IMR-90 (cell line): ENCODE measurements around the gene EFHD2. TPM values are rescaled to one million over a fixed set of nuclear protein-coding genes. Genes with fewer than 3 reads are reported as not detected.

Experiments used
- ATAC-seq: fragments of 200-7000 bp; cut with Tn5 transposase; 2 replicates; pipeline ENCODE4 v1.9.1; 2020; ENCODE audit warnings: low read depth, mild to moderate bottlenecking, moderate library complexity
- BruUV-seq: library from RNA; stranded (reverse); fragments of 400-500 nt; replicated peaks from 2 replicates; lab custom pipeline; 2021; lab: Mats Ljungman, UMichigan
- CTCF ChIA-PET: fragments of 300-600 bp; formaldehyde crosslinking; extraction: SDS; loops from one replicate; lab custom pipeline; 2021; ENCODE audit warnings: antibody characterized with exemption; lab: Yijun Ruan, JAX
- POLR2A ChIA-PET: fragments of 300-600 bp; sonication (Branson Sonifier 250); formaldehyde crosslinking; loops from one replicate; lab custom pipeline; 2022; ENCODE audit warnings: antibody characterized with exemption; ENCODE audit not compliant: unreplicated experiment; lab: Charles Lee
- DNase-seq: peaks from one replicate; pipeline ENCODE4 v3.0.0; 2013
- H2AFZ ChIP-seq: replicated peaks from 2 replicates; pipeline ENCODE3; 2013; ENCODE audit warnings: low read length, mild to moderate bottlenecking; ENCODE audit not compliant: poor library complexity
- H2AK5ac ChIP-seq: 2 replicates; pipeline ENCODE4 v1.6.1; 2013; ENCODE audit warnings: low read depth, low read length, inconsistent platforms
- H2AK9ac ChIP-seq: replicated peaks from 2 replicates; pipeline ENCODE3; 2013; ENCODE audit warnings: mild to moderate bottlenecking, low read depth, low read length, moderate library complexity; ENCODE audit not compliant: poor library complexity
- H2BK120ac ChIP-seq: 2 replicates; pipeline ENCODE4 v1.6.1; 2013; ENCODE audit warnings: low read depth, low read length, inconsistent platforms
- H2BK15ac ChIP-seq: 3 replicates; pipeline ENCODE4 v1.6.1; 2013; ENCODE audit warnings: low read depth, low read length, inconsistent platforms
- H2BK20ac ChIP-seq: 2 replicates; pipeline ENCODE4 v1.6.1; 2013; ENCODE audit warnings: low read depth, mild to moderate bottlenecking, inconsistent platforms, low read length, moderate library complexity
- H2BK5ac ChIP-seq: 2 replicates; pipeline ENCODE4 v1.6.1; 2013; ENCODE audit warnings: mild to moderate bottlenecking, low read depth, low read length, inconsistent platforms; ENCODE audit not compliant: poor library complexity, severe bottlenecking
- H3K14ac ChIP-seq: replicated peaks from 2 replicates; pipeline ENCODE4 v1.6.1; 2013; ENCODE audit warnings: low read depth, low read length, inconsistent platforms
- H3K18ac ChIP-seq: 2 replicates; pipeline ENCODE4 v1.6.1; 2013; ENCODE audit warnings: low read depth, low read length, control low read depth
- H3K23ac ChIP-seq: 2 replicates; pipeline ENCODE4 v1.6.1; 2013; ENCODE audit warnings: low read depth, low read length, inconsistent platforms
- H3K27ac ChIP-seq: 2 replicates; pipeline ENCODE4 v1.5.1; 2013; ENCODE audit warnings: mild to moderate bottlenecking, control low read depth, low read length; ENCODE audit not compliant: insufficient read depth
- H3K27me3 ChIP-seq: 2 replicates; pipeline ENCODE4 v1.6.1; 2013; ENCODE audit warnings: low read length; ENCODE audit not compliant: control insufficient read depth, insufficient read depth
- H3K36me3 ChIP-seq: 2 replicates; pipeline ENCODE4 v1.6.1; 2013; ENCODE audit warnings: low read length, mixed read lengths; ENCODE audit not compliant: control insufficient read depth, insufficient read depth
- H3K4ac ChIP-seq: 2 replicates; pipeline ENCODE4 v1.6.1; 2013; ENCODE audit warnings: low read depth, low read length, inconsistent platforms
- H3K4me1 ChIP-seq: 2 replicates; pipeline ENCODE4 v1.6.1; 2013; ENCODE audit warnings: low read length, mixed read lengths; ENCODE audit not compliant: control insufficient read depth, insufficient read depth
- H3K4me2 ChIP-seq: 2 replicates; pipeline ENCODE4 v1.6.1; 2013; ENCODE audit warnings: low read depth, mild to moderate bottlenecking, control low read depth, low read length, moderate library complexity
- H3K4me3 ChIP-seq: 2 replicates; pipeline ENCODE4 v1.5.1; 2013; ENCODE audit warnings: low read depth, mild to moderate bottlenecking, control low read depth, low read length, moderate library complexity; ENCODE audit not compliant: insufficient read depth
- H3K56ac ChIP-seq: 2 replicates; pipeline ENCODE4 v1.6.1; 2013; ENCODE audit warnings: low read length, inconsistent platforms; ENCODE audit not compliant: insufficient read depth; ENCODE audit errors: extremely low read depth
- H3K79me1 ChIP-seq, 2 experiments: 2 replicates each; pipeline ENCODE4 v1.6.1; 2013; ENCODE audit warnings: low read length in 2 of 2, inconsistent platforms in 1 of 2, low read depth in 1 of 2
- H3K9ac ChIP-seq: 2 replicates; pipeline ENCODE4 v1.6.1; 2013; ENCODE audit warnings: low read depth, low read length, control low read depth
- H3K9me1 ChIP-seq: 2 replicates; pipeline ENCODE4 v1.6.1; 2013; ENCODE audit warnings: low read length, inconsistent platforms; ENCODE audit not compliant: insufficient read depth
- H3K9me3 ChIP-seq: 2 replicates; pipeline ENCODE4 v1.6.1; 2013; ENCODE audit warnings: low read length; ENCODE audit not compliant: control insufficient read depth, insufficient read depth
- H4K20me1 ChIP-seq: 2 replicates; pipeline ENCODE4 v1.6.1; 2013; ENCODE audit warnings: low read length, inconsistent platforms; ENCODE audit not compliant: insufficient read depth
- H4K5ac ChIP-seq: 2 replicates; pipeline ENCODE4 v1.6.1; 2013; ENCODE audit warnings: mild to moderate bottlenecking, low read depth, low read length, control low read depth
- H4K8ac ChIP-seq, 2 experiments: 2 replicates each; pipeline ENCODE4 v1.6.1; 2013; ENCODE audit warnings: low read depth in 2 of 2, low read length in 2 of 2, control low read depth in 1 of 2, inconsistent platforms in 1 of 2
- H4K91ac ChIP-seq: 2 replicates; pipeline ENCODE4 v1.6.1; 2013; ENCODE audit warnings: low read depth, low read length, inconsistent platforms; ENCODE audit not compliant: insufficient read depth
- BHLHE40 ChIP-seq: fragments of 150-350 bp; IDR thresholded peaks from 2 replicates; pipeline ENCODE4 v1.6.1; 2016; ENCODE audit warnings: mild to moderate bottlenecking, low read depth, low read length
- CEBPB ChIP-seq: IDR thresholded peaks from 2 replicates; pipeline ENCODE4 v1.6.1; 2012; ENCODE audit warnings: low read depth, low read length, improper control_type of control experiment
- CHD1 ChIP-seq: IDR thresholded peaks from 2 replicates; pipeline ENCODE4 v1.6.1; 2012; ENCODE audit warnings: low read depth, low read length, improper control_type of control experiment
- CTCF ChIP-seq: conservative IDR thresholded peaks from 2 replicates; pipeline ENCODE4 v1.5.1; 2012; ENCODE audit warnings: mild to moderate bottlenecking, low read depth, low read length, improper control_type of control experiment
- ELK1 ChIP-seq: fragments of 150-350 bp; IDR thresholded peaks from 2 replicates; pipeline ENCODE4 v1.6.1; 2016; ENCODE audit warnings: low read depth, mild to moderate bottlenecking, low read length, moderate library complexity, borderline replicate concordance
- FOS ChIP-seq: fragments of 150-350 bp; IDR thresholded peaks from 2 replicates; pipeline ENCODE4 v1.6.1; 2016; ENCODE audit warnings: low read depth, low read length
- MAFK ChIP-seq: IDR thresholded peaks from 2 replicates; pipeline ENCODE4 v1.6.1; 2012; ENCODE audit warnings: low read depth, low read length, improper control_type of control experiment
- MAZ ChIP-seq: IDR thresholded peaks from 2 replicates; pipeline ENCODE4 v1.6.1; 2012; ENCODE audit warnings: low read depth, mild to moderate bottlenecking, low read length, improper control_type of control experiment, moderate library complexity, borderline replicate concordance
- MXI1 ChIP-seq: IDR thresholded peaks from 2 replicates; pipeline ENCODE4 v1.6.1; 2012; ENCODE audit warnings: low read depth, mild to moderate bottlenecking, low read length, moderate library complexity, borderline replicate concordance
- NFE2L2 ChIP-seq: fragments of 150-350 bp; IDR thresholded peaks from 2 replicates; pipeline ENCODE4 v1.6.1; 2016; ENCODE audit warnings: low read depth, mild to moderate bottlenecking, low read length
- POLR2A ChIP-seq: IDR thresholded peaks from 2 replicates; pipeline ENCODE4 v1.6.1; 2012; ENCODE audit warnings: mild to moderate bottlenecking, low read depth, low read length
- RAD21 ChIP-seq: IDR thresholded peaks from 2 replicates; pipeline ENCODE4 v1.6.1; 2012; ENCODE audit warnings: low read length, improper control_type of control experiment
- RCOR1 ChIP-seq: IDR thresholded peaks from 2 replicates; pipeline ENCODE4 v1.6.1; 2012; ENCODE audit warnings: mild to moderate bottlenecking, low read length, improper control_type of control experiment; ENCODE audit not compliant: insufficient replicate concordance
- RFX5 ChIP-seq: IDR thresholded peaks from 2 replicates; pipeline ENCODE4 v1.8.0; 2012; ENCODE audit warnings: low read depth, mild to moderate bottlenecking, low read length, moderate library complexity
- SMC3 ChIP-seq: fragments of 150-350 bp; IDR thresholded peaks from 2 replicates; pipeline ENCODE4 v1.6.1; 2016; ENCODE audit warnings: low read depth, mild to moderate bottlenecking, antibody characterized with exemption, low read length, moderate library complexity
- USF2 ChIP-seq: fragments of 150-350 bp; IDR thresholded peaks from 2 replicates; pipeline ENCODE4 v1.6.1; 2017; ENCODE audit warnings: mild to moderate bottlenecking, antibody characterized with exemption, low read length, low read depth
- whole genome bisulfite sequencing, 2 experiments: methylation state at CpG; one replicate each; pipeline versions ENCODE4 v1.1.5 to v1.1.7; 2013; ENCODE audit warnings: missing lambda C conversion rate in 2 of 2; ENCODE audit not compliant: insufficient read length in 1 of 2; ENCODE audit errors: extremely low coverage in 2 of 2; 5-methylcytosine and 5-hydroxymethylcytosine counted together
- dilution Hi-C: fragments of 300-500 bp; cut with HindIII; formaldehyde crosslinking; loops from one replicate; pipeline ENCODE4 v1.14.3; 2018; ENCODE audit warnings: low sequenced_read_pairs; ENCODE audit not compliant: unreplicated experiment
- in situ Hi-C: fragments of 300-500 bp; cut with MboI; formaldehyde crosslinking; loops from 3 replicates; pipeline ENCODE4 v1.14.3; 2019; ENCODE audit warnings: low sequenced_read_pairs, inconsistent platforms, mixed read lengths
- intact Hi-C: fragments of 100-400 bp; cut with micrococcal nuclease; formaldehyde crosslinking; loops from 2 replicates; pipeline ENCODE4 v1.10.0; 2022
- polyA plus RNA-seq, 3 experiments: library from polyadenylated mRNA; depleted of rRNA; stranded (reverse); fragments of >200 nt; gene quantifications; 2 replicates each; pipeline ENCODE4 v1.2.3, GENCODE V29; 2012; ENCODE audit warnings: low replicate concordance in 1 of 3
- total RNA-seq: library from RNA; depleted of rRNA; stranded (reverse); fragments of >200 nt; gene quantifications from 2 replicates; pipeline ENCODE4 v1.2.3, GENCODE V29; 2012

Gene EFHD2
- total and polyA plus RNA-seq, 2 of the 4 experiments (the other 2 are of a cell fraction): 22.6 to 58.9 TPM

DNA sequence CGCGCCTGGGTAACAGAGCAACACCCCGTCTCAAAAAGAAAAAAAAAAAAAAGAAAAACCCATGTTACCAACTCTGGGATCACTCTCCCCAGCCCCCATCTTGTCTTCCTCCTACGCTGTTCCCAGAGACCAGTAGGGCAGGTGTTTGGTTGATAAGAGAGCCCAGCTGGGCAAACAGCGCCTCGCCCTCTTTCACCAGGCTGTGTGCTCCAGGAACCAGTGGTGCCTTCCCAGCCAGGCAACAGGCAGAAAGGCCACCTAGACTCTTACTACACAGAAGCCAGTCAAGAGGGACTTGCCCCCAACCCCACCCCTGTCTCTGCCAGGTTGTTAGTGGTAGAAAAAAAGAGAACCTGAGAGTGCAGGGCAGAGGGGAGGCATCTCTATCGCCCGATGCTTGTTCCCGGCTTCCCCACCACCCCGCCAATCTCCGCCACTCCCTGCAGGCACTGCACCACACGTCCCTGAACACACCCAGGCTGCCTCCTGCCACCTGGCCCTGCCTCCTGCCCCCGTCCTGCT lies 14.5 kb downstream of the EFHD2 start:
- H4K20me1 ChIP-seq: peaks cover 24% of the 10 kb centered on the region
- peaks cover 12% of the 10 kb centered on the region for H3K4me1 ChIP-seq
- DNase-seq (no peak), ATAC-seq (no peak)
- no peak overlapping the region for H3K18ac ChIP-seq
- no peak overlapping the region for H2BK5ac ChIP-seq
- H3K9me3 ChIP-seq: no peaks in the 10 kb centered on the region
- no peak overlapping the region for H2AK9ac ChIP-seq
- TF ChIP-seq CTCF (no peak), CEBPB (no peak), RAD21 (no peak), USF2 (no peak), RFX5 (no peak), ELK1 (no peak), NFE2L2 (no peak), MAZ (no peak), SMC3 (no peak), BHLHE40 (no peak), POLR2A (no peak), MXI1 (no peak), MAFK (no peak), CHD1 (no peak), FOS (no peak), RCOR1 (no peak)
- H3K4me3 ChIP-seq: no peak overlapping the region
- POLR2A ChIA-PET: no interaction called here
- H3K27me3 ChIP-seq: no peaks in the 10 kb centered on the region
- H2BK120ac ChIP-seq: no peak overlapping the region
- no peak overlapping the region for H2AK5ac ChIP-seq
- H3K4me2 ChIP-seq: no peak overlapping the region
- in situ Hi-C loops: loop anchor here (10.0 kb wide), 1 partner anchor 269 kb away; the partner anchor contains the start of gene TMEM51
- H3K23ac ChIP-seq: no peak overlapping the region
- intact Hi-C loops: no loop called here
- H4K8ac ChIP-seq: no peak overlapping the region
- peaks cover 12% of the 10 kb centered on the region for H3K9me1 ChIP-seq
- H4K5ac ChIP-seq: no peak overlapping the region
- BruUV-seq: no TSS peak
- CTCF ChIA-PET: no interaction called here
- peaks cover 12 to 63% of the 10 kb centered on the region in 2 experiments; a peak in 3 of 4 replicates for H3K79me1 ChIP-seq
- no peak overlapping the region for H2BK20ac ChIP-seq
- H3K56ac ChIP-seq: no peak overlapping the region
- H3K4ac ChIP-seq: no peak overlapping the region
- dilution Hi-C loops: no loop called here
- peaks cover 11% of the 10 kb centered on the region for H3K36me3 ChIP-seq
- no peak overlapping the region for H2BK15ac ChIP-seq
- H3K9ac ChIP-seq: no peak overlapping the region
- H3K27ac ChIP-seq: no peak overlapping the region
- no CpG with 5 or more reads among the region's 13 CpGs for WGBS, 2 experiments
- no peak overlapping the region for H2AFZ ChIP-seq
- no peak overlapping the region for H4K91ac ChIP-seq
- no peak overlapping the region for H3K14ac ChIP-seq
